ENCODE measurements around the gene SLX4IP.

DNA sequence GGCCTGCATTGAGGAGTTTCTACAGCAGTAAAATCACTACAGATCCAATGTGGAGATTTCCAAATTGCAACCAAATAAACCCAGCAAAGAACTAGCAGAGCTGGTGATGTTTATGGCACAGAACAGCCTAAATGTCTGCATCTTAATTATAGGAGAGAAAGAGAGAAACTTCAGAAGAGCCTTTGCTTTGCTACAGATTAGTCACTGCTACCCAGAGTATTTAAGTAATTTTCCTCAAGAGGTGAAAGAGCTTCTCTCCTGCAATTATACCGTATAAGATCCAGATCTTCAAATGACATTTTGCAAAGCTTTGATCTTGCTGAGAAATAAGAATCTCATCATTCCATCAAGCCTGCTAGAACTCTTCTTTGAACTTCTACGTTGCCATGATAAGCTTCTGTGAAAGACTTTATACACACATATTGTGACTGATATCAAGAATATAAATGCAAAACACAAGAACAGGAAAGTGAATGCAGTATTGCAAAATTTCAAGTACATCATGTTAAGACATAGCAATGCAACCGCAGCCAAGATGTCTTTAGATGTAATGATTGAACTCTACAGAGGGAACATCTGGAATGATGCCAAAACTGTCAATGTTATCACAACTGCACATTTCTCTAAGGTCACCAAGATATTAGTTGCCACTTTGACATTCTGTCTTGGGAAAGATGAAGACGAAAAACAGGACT lies 49.1 kb upstream of the SLX4IP start:
- TF ChIP-seq CTCF (conservative IDR thresholded peaks at IDR 0.05 in 1 of 2, IDR thresholded peaks at IDR 0.05 in 1 of 2; ENCODE audit: extremely low read depth in 1 of 2, insufficient read depth in 1 of 2, low read depth in 1 of 2, low read length in 2 of 2) = no peak
- TF ChIP-seq EZH2 (IDR thresholded peaks at IDR 0.05; ENCODE audit: borderline replicate concordance, low read length) = no peak
